Osteocyte (in vitro differentiated cells): Measurements from ENCODE around the gene KSR2. TPM values are rescaled to one million over a fixed set of nuclear protein-coding genes. Genes with fewer than 3 reads are reported as not detected.

ENCODE experiments used
- DNase-seq: peaks from one replicate; pipeline ENCODE4 v3.0.0; 2021; ENCODE audit warnings: mixed read lengths; ENCODE audit not compliant: unreplicated experiment; ENCODE audit errors: extremely low spot score
- H3K27ac Mint-ChIP-seq: one replicate; pipeline ENCODE4 v1.8.0; 2021; ENCODE audit warnings: mild to moderate bottlenecking, mixed read lengths; ENCODE audit not compliant: unreplicated experiment
- H3K27me3 Mint-ChIP-seq: one replicate; pipeline ENCODE4 v1.8.0; 2021; ENCODE audit warnings: mixed read lengths; ENCODE audit not compliant: unreplicated experiment
- H3K36me3 Mint-ChIP-seq: one replicate; pipeline ENCODE4 v1.8.0; 2021; ENCODE audit warnings: mixed read lengths; ENCODE audit not compliant: unreplicated experiment
- H3K4me1 Mint-ChIP-seq: one replicate; pipeline ENCODE4 v1.8.0; 2021; ENCODE audit warnings: mixed read lengths; ENCODE audit not compliant: unreplicated experiment
- H3K4me3 Mint-ChIP-seq: one replicate; pipeline ENCODE4 v1.8.0; 2021; ENCODE audit warnings: mild to moderate bottlenecking, moderate library complexity, mixed read lengths; ENCODE audit not compliant: unreplicated experiment
- H3K9me3 Mint-ChIP-seq: one replicate; pipeline ENCODE4 v1.8.0; 2021; ENCODE audit warnings: mixed read lengths; ENCODE audit not compliant: unreplicated experiment
- total RNA-seq: library from RNA; stranded (reverse); gene quantifications from 2 replicates; pipeline ENCODE4 v1.2.1, GENCODE V29; 2021
- TF ChIP-seq, protein P1 (sequence below): fragments of 200-600 bp; sonication (generic); IDR thresholded peaks from 2 replicates; pipeline ENCODE4 v1.5.0; 2021; ENCODE audit warnings: antibody characterized with exemption, mild to moderate bottlenecking, moderate library complexity

Gene KSR2
- total RNA-seq, 1 donor from 2014 or later = not detected

DNA sequence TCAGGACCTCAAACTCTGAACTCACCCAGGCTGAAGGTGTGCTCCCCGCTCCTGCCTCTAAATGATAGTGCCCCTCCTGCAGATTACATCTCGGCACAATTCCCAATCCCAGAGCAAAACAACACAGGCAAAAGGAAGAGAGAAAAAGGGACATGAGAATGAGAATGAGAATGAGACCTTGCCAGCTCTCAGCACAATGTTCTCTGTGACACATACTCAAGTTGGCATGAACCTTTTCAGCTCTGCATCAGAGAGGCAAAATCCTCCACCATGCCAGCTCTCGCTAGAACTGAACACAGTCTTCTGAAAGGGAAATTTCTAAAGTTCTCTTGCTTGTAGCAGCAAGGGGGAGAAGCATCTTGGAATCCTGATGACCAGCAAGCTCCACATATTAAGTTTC is 84.6 kb downstream of the KSR2 start:
- Mint-ChIP-seq H3K27ac (no peak overlapping the region), H3K9me3 (peaks cover 5% of the 10 kb centered on the region), H3K27me3 (peaks cover 3% of the 10 kb centered on the region), H3K36me3 (no peaks in the 10 kb centered on the region), H3K4me1 (no peaks in the 10 kb centered on the region), H3K4me3 (no peak overlapping the region)
- TF ChIP-seq, protein P1, sequence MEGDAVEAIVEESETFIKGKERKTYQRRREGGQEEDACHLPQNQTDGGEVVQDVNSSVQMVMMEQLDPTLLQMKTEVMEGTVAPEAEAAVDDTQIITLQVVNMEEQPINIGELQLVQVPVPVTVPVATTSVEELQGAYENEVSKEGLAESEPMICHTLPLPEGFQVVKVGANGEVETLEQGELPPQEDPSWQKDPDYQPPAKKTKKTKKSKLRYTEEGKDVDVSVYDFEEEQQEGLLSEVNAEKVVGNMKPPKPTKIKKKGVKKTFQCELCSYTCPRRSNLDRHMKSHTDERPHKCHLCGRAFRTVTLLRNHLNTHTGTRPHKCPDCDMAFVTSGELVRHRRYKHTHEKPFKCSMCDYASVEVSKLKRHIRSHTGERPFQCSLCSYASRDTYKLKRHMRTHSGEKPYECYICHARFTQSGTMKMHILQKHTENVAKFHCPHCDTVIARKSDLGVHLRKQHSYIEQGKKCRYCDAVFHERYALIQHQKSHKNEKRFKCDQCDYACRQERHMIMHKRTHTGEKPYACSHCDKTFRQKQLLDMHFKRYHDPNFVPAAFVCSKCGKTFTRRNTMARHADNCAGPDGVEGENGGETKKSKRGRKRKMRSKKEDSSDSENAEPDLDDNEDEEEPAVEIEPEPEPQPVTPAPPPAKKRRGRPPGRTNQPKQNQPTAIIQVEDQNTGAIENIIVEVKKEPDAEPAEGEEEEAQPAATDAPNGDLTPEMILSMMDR = no peak
- DNase-seq = no peak

DNA sequence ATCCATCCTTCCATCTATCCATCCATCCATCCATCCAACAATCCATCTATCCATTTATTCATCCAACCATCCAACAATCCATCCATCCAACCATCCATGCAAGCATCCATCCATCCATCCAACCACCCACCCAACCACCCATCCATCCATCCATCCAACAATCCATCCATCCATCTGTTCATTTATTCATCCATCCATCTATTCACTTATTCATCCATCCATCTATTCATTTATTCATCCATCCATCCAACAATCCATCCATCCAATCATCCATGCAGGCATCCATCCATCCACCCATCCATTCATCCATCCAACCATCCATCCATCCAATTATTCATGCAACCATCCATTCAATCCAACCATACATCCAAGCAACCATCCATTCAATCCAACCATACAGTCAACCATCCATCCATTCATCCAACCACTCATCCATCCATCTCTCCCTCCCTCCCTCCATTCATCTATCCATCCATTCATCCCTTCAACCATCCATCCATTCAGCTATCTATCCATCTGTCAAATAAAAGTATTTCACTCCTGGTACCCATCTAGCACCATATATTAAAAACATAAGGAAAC is 86.1 kb downstream of the KSR2 start:
- H3K36me3 Mint-ChIP-seq = no peaks in the 10 kb centered on the region
- peaks cover 5% of the 10 kb centered on the region for H3K9me3 Mint-ChIP-seq
- no peak for DNase-seq
- no peaks in the 10 kb centered on the region for H3K4me1 Mint-ChIP-seq
- H3K27ac Mint-ChIP-seq = no peak overlapping the region
- peaks cover 15% of the 10 kb centered on the region for H3K27me3 Mint-ChIP-seq
- TF ChIP-seq, protein P1 = no peak
- H3K4me3 Mint-ChIP-seq = no peak overlapping the region

DNA sequence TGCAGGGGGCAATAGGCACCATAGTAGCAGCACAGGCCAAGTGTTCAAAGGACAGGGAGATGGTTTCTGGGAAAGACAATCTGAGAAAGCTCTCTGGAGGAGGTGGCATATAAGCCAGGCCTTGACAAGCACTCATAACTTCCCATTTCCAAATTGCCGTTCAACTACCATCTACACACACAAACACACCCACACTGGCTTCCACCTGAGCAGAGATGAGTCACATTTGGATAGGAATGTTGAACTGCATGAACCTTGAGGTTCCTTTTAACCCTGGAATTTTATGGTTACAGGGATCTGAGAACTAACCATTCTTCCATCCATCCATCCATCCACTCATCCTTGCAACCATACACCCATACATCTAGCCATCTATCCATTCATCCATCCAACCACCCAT is 86.6 kb downstream of the KSR2 start:
- Mint-ChIP-seq H3K9me3 (peaks cover 5% of the 10 kb centered on the region), H3K4me3 (no peak overlapping the region), H3K27me3 (peaks cover 15% of the 10 kb centered on the region), H3K27ac (no peak overlapping the region), H3K4me1 (no peaks in the 10 kb centered on the region), H3K36me3 (no peaks in the 10 kb centered on the region)
- DNase-seq = no peak
- TF ChIP-seq, protein P1 = no peak

DNA sequence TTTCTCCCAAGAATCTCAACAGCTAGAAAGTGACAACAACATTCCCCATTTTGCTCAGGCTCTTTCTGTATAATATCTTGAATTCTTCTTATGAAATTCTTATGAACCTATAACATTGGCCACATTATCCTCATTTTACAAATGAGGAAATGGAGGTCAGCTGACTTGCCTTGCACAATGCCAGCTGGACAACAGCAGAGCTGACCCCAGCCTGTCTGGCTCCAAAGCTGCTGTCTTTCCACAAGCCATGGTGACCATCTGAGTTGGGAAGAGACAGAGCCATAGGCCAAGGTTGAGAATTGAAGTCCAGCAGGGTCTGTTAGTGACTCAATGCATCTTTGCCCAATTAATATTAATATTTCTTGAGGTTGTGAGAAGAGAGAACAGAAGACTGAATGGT is 87.3 kb downstream of the KSR2 start:
- no peaks in the 10 kb centered on the region for H3K36me3 Mint-ChIP-seq
- DNase-seq = no peak
- no peak overlapping the region for H3K27ac Mint-ChIP-seq
- TF ChIP-seq, protein P1 = no peak
- no peak overlapping the region for H3K4me3 Mint-ChIP-seq
- H3K9me3 Mint-ChIP-seq = peaks cover 5% of the 10 kb centered on the region
- no peaks in the 10 kb centered on the region for H3K4me1 Mint-ChIP-seq
- peaks cover 19% of the 10 kb centered on the region for H3K27me3 Mint-ChIP-seq

DNA sequence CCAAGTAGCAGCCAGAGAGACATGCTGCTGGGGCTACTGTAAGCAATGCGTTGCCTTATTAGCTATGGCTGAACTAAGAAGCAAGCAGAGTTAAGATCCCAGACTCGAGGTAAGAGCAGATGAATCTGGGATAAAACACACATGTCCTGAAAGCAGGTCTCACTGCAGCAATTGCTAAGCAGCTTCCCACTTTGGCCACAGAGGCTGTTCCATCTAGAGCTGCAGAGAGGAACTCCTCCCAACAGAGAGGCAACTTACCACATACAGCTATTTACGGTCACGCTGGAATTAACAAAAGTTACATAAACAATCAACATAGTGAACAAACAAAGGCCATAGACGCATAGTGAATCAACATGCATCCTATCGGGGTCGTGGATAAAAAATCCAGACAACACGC is 90.2 kb downstream of the KSR2 start:
- Mint-ChIP-seq H3K9me3 (peaks cover 5% of the 10 kb centered on the region), H3K36me3 (no peaks in the 10 kb centered on the region), H3K27me3 (peaks cover 19% of the 10 kb centered on the region), H3K4me1 (peaks cover 7% of the 10 kb centered on the region), H3K27ac (no peak overlapping the region), H3K4me3 (no peak overlapping the region)
- no peak for DNase-seq
- TF ChIP-seq, protein P1 = no peak
